Suprapubic skin (tissue), 4 donors: ENCODE data around the gene DSN1. TPM values are rescaled to one million over a fixed set of nuclear protein-coding genes. Genes with fewer than 3 reads are reported as not detected.
A peak's percentile ranks its signal among the peaks of the same experiment; 100 is the strongest.

Source experiments
- DNase-seq, 2 donors: peaks; one replicate each; pipeline ENCODE4 v3.0.0-alpha.2; 2019; ENCODE audit warnings: low spot score in 2 of 2
- H3K27ac ChIP-seq: fragments of 200-600 bp; sonication (generic); one replicate; pipeline ENCODE4 v1.5.1; 2019
- H3K27me3 ChIP-seq: fragments of 200-600 bp; sonication (generic); one replicate; pipeline ENCODE4 v1.5.1; 2019
- H3K36me3 ChIP-seq: fragments of 200-600 bp; sonication (generic); one replicate; pipeline ENCODE4 v1.5.1; 2019
- H3K4me1 ChIP-seq: fragments of 200-600 bp; sonication (generic); one replicate; pipeline ENCODE4 v1.5.1; 2019
- H3K4me3 ChIP-seq: fragments of 200-600 bp; sonication (generic); one replicate; pipeline ENCODE4 v1.5.1; 2019; ENCODE audit warnings: mild to moderate bottlenecking
- H3K9me3 ChIP-seq: fragments of 200-600 bp; sonication (generic); one replicate; pipeline ENCODE4 v1.5.1; 2019
- CTCF ChIP-seq, 2 donors: fragments of 200-600 bp in 1 of 2; fragments of 450-650 bp in 1 of 2; sonication (generic) in 1 of 2; IDR thresholded peaks; one replicate each; pipeline ENCODE4 v1.5.1; 2016 to 2019; ENCODE audit warnings: antibody characterized with exemption in 2 of 2, mild to moderate bottlenecking in 1 of 2, moderate library complexity in 1 of 2
- EP300 ChIP-seq: sonication (generic); formaldehyde crosslinking; IDR thresholded peaks from one replicate; pipeline ENCODE4 v1.6.1; 2017; ENCODE audit warnings: antibody characterized with exemption
- POLR2A ChIP-seq, 2 donors: fragments of 450-650 bp; IDR thresholded peaks; one replicate each; pipeline ENCODE4 v1.6.1; 2017; ENCODE audit warnings: antibody characterized with exemption in 2 of 2, mild to moderate bottlenecking in 2 of 2, moderate library complexity in 2 of 2
- POLR2AphosphoS5 ChIP-seq, 3 donors: sonication (generic); formaldehyde crosslinking; IDR thresholded peaks; one replicate each; pipeline ENCODE4 v1.6.1; 2017; ENCODE audit warnings: antibody characterized with exemption in 3 of 3
- WGBS: methylation state at CpG from one replicate; pipeline ENCODE4 v1.1.5; 2018; 5-methylcytosine and 5-hydroxymethylcytosine counted together
- total RNA-seq, 4 donors: library from RNA; depleted of rRNA; stranded (reverse); fragments of >200 nt; gene quantifications; one replicate each; pipeline ENCODE4 v1.1.0, GENCODE V29; 2016

The DSN1 gene
- total RNA-seq, 4 donors from 2014 or later = 6.7 to 13.5 (median 9.6) TPM

- H3K36me3 ChIP-seq = peaks cover 35% of the 10 kb centered on the region
- DNase-seq = no peak
- H3K27me3 ChIP-seq = no peaks in the 10 kb centered on the region
- TF ChIP-seq POLR2AphosphoS5 (IDR thresholded peaks at IDR 0.05) (no peak), EP300 (no peak), POLR2A (IDR thresholded peaks at IDR 0.05) (no peak), CTCF (IDR thresholded peaks at IDR 0.05) (no peak)
- no peaks in the 10 kb centered on the region for H3K9me3 ChIP-seq
- no peak overlapping the region for H3K4me3 ChIP-seq
- peaks cover 41% of the 10 kb centered on the region for H3K4me1 ChIP-seq
- WGBS = 94% methylated on average over 31 of the region's 49 CpGs
- no peak overlapping the region for H3K27ac ChIP-seq
Measured at GRCh38 chr20:36815454-36816091, 42.0 kb upstream of the DSN1 start.

- Histone ChIP-seq H3K4me3 (no peak overlapping the region), H3K4me1 (peaks cover 25% of the 10 kb centered on the region), H3K9me3 (no peaks in the 10 kb centered on the region), H3K36me3 (peaks cover 56% of the 10 kb centered on the region), H3K27me3 (no peaks in the 10 kb centered on the region), H3K27ac (peak overlapping the region; percentile 61)
- DNase-seq = no peak
- no peak for TF ChIP-seq EP300
- TF ChIP-seq POLR2AphosphoS5 (IDR thresholded peaks at IDR 0.05) = no peak
- no peak for TF ChIP-seq CTCF (IDR thresholded peaks at IDR 0.05)
- no peak for TF ChIP-seq POLR2A (IDR thresholded peaks at IDR 0.05)
- WGBS = 63% methylated on average over 11 of the region's 14 CpGs
Measured at GRCh38 chr20:36812594-36813463, 39.3 kb upstream of the DSN1 start.

- H3K9me3 ChIP-seq = no peaks in the 10 kb centered on the region
- no peaks in the 10 kb centered on the region for H3K27me3 ChIP-seq
- peaks cover 69% of the 10 kb centered on the region for H3K36me3 ChIP-seq
- no peak overlapping the region for H3K27ac ChIP-seq
- H3K4me1 ChIP-seq = peaks cover 13% of the 10 kb centered on the region
- DNase-seq = peak in 1 of 2 donors; percentile 79
- peak; percentile 4 to 65 for TF ChIP-seq CTCF (IDR thresholded peaks at IDR 0.05)
- no peak for TF ChIP-seq POLR2AphosphoS5 (IDR thresholded peaks at IDR 0.05)
- no peak for TF ChIP-seq EP300
- no peak for TF ChIP-seq POLR2A (IDR thresholded peaks at IDR 0.05)
- WGBS = 72% methylated on average over 19 of the region's 19 CpGs
- no peak overlapping the region for H3K4me3 ChIP-seq
Measured at GRCh38 chr20:36808317-36809257, 35.0 kb upstream of the DSN1 start.

- Histone ChIP-seq H3K36me3 (peaks cover 89% of the 10 kb centered on the region), H3K27ac (no peak overlapping the region), H3K27me3 (no peaks in the 10 kb centered on the region), H3K4me3 (no peak overlapping the region), H3K9me3 (no peaks in the 10 kb centered on the region), H3K4me1 (peaks cover 5% of the 10 kb centered on the region)
- TF ChIP-seq POLR2A (IDR thresholded peaks at IDR 0.05) (no peak), CTCF (IDR thresholded peaks at IDR 0.05) (no peak), EP300 (no peak), POLR2AphosphoS5 (IDR thresholded peaks at IDR 0.05) (no peak)
- DNase-seq = no peak
- WGBS = 96% methylated on average over 5 of the region's 5 CpGs
Measured at GRCh38 chr20:36806049-36806448, 32.5 kb upstream of the DSN1 start.
